Measurements from ENCODE around the gene MYLK4. TPM values are rescaled to one million over a fixed set of nuclear protein-coding genes. Genes with fewer than 3 reads are reported as not detected.

MYLK4 gene
- total RNA-seq, 2 donors from 2014 or later = 1.0 to 3.6 TPM

- H3K4me3 ChIP-seq = no peak overlapping the region
- H3K36me3 ChIP-seq = no peaks in the 10 kb centered on the region
- TF ChIP-seq CTCF (IDR thresholded peaks at IDR 0.05) = peak; percentile 32 to 60
- H3K4me1 ChIP-seq = peaks cover 0 to 8% of the 10 kb centered on the region in 2 donors
- DNase-seq (ENCODE audit: low spot score) = no peak
- H3K27me3 ChIP-seq = no peaks in the 10 kb centered on the region
- no peak overlapping the region for H3K27ac ChIP-seq
- H3K9me3 ChIP-seq = no peaks in the 10 kb centered on the region
Observed at GRCh38 chr6:2760882-2761842, 10.4 kb upstream of the MYLK4 start.

GRCh38 chr6:2758980-2759379, 8.3 kb upstream of the MYLK4 start:
- no peaks in the 10 kb centered on the region for H3K36me3 ChIP-seq
- no peaks in the 10 kb centered on the region for H3K27me3 ChIP-seq
- no peak for TF ChIP-seq CTCF (IDR thresholded peaks at IDR 0.05)
- DNase-seq (ENCODE audit: low spot score) = no peak
- H3K4me1 ChIP-seq = peaks cover 0 to 4% of the 10 kb centered on the region in 2 donors
- no peak overlapping the region for H3K27ac ChIP-seq
- no peak overlapping the region for H3K4me3 ChIP-seq
- no peaks in the 10 kb centered on the region for H3K9me3 ChIP-seq

- TF ChIP-seq CTCF (IDR thresholded peaks at IDR 0.05) = no peak
- H3K4me1 ChIP-seq = peaks cover 0 to 4% of the 10 kb centered on the region in 2 donors
- H3K9me3 ChIP-seq = no peaks in the 10 kb centered on the region
- DNase-seq (ENCODE audit: low spot score) = no peak
- no peak overlapping the region for H3K4me3 ChIP-seq
- no peaks in the 10 kb centered on the region for H3K36me3 ChIP-seq
- H3K27ac ChIP-seq = no peak overlapping the region
- no peaks in the 10 kb centered on the region for H3K27me3 ChIP-seq
Observed at GRCh38 chr6:2756687-2757224, 6.0 kb upstream of the MYLK4 start.

- H3K4me1 ChIP-seq = peaks cover 0 to 4% of the 10 kb centered on the region in 2 donors
- TF ChIP-seq CTCF (IDR thresholded peaks at IDR 0.05) = no peak
- H3K4me3 ChIP-seq = no peak overlapping the region
- H3K9me3 ChIP-seq = no peaks in the 10 kb centered on the region
- H3K27me3 ChIP-seq = no peaks in the 10 kb centered on the region
- H3K27ac ChIP-seq = no peak overlapping the region
- H3K36me3 ChIP-seq = no peaks in the 10 kb centered on the region
- no peak for DNase-seq (ENCODE audit: low spot score)
Observed at GRCh38 chr6:2756241-2756640, 5.5 kb upstream of the MYLK4 start.

- H3K4me3 ChIP-seq = no peak overlapping the region
- DNase-seq (ENCODE audit: low spot score) = no peak
- TF ChIP-seq CTCF (IDR thresholded peaks at IDR 0.05) = no peak
- H3K9me3 ChIP-seq = no peaks in the 10 kb centered on the region
- H3K4me1 ChIP-seq = peaks cover 0 to 4% of the 10 kb centered on the region in 2 donors
- H3K36me3 ChIP-seq = no peaks in the 10 kb centered on the region
- H3K27ac ChIP-seq = no peak overlapping the region
- no peaks in the 10 kb centered on the region for H3K27me3 ChIP-seq
Observed at GRCh38 chr6:2755456-2755855, 4.7 kb upstream of the MYLK4 start.
